GM12878 (cell line): ENCODE results near the gene SLC24A3. TPM values are rescaled to one million over a fixed set of nuclear protein-coding genes. Genes with fewer than 3 reads are reported as not detected.

Experiments
- ATAC-seq: fragments of 200-7000 bp; cut with Tn5 transposase; 3 replicates; pipeline ENCODE4 v1.9.1; 2020; ENCODE audit warnings: mild to moderate bottlenecking, moderate library complexity
- BruUV-seq: library from RNA; stranded (reverse); fragments of 400-500 nt; replicated peaks from 2 replicates; lab custom pipeline; 2021; lab: Mats Ljungman, UMichigan
- CTCF ChIA-PET: fragments of 300-600 bp; sonication (Branson Sonifier 250); formaldehyde crosslinking; extraction: SDS; loops from one replicate; lab custom pipeline; 2021; ENCODE audit warnings: inconsistent platforms; lab: Yijun Ruan, JAX
- POLR2A ChIA-PET: fragments of 350-600 bp; formaldehyde crosslinking; extraction: SDS; loops from one replicate; lab custom pipeline; 2021; ENCODE audit warnings: inconsistent platforms; lab: Charles Lee
- RAD21 ChIA-PET: fragments of 300-600 bp; sonication (Branson Sonifier 250); formaldehyde crosslinking; loops from one replicate; lab custom pipeline; 2023; ENCODE audit warnings: antibody characterized with exemption; ENCODE audit not compliant: unreplicated experiment; lab: Charles Lee
- SMC1A ChIA-PET: fragments of 300-600 bp; sonication (Branson Sonifier 250); formaldehyde crosslinking; loops from one replicate; lab custom pipeline; 2023; ENCODE audit not compliant: unreplicated experiment, uncharacterized antibody; lab: Charles Lee
- DNase-seq: peaks from one replicate; pipeline ENCODE4 v3.0.0-alpha.2; 2011; ENCODE audit warnings: low read depth, low spot score
- FAIRE-seq: peaks from 3 replicates; lab custom pipeline; 2011; peaks lifted over from hg19 to GRCh38; lab: Jason Lieb, UNC
- H2AFZ ChIP-seq: 2 replicates; pipeline ENCODE4 v1.6.0; 2011; ENCODE audit warnings: low read depth, low read length, control low read depth; ENCODE audit not compliant: control insufficient read depth
- H3K27ac ChIP-seq: 2 replicates; pipeline ENCODE4 v1.5.1; 2011; ENCODE audit warnings: control low read depth; ENCODE audit not compliant: control insufficient read depth, insufficient read depth
- H3K27me3 ChIP-seq, 2 experiments: replicated peaks in 1 of 2; 2 replicates each; pipeline versions ENCODE4 v1.6.0 to v1.6.1; 2011; ENCODE audit warnings: low read length in 1 of 2; ENCODE audit not compliant: control insufficient read depth in 2 of 2, insufficient read depth in 2 of 2
- H3K36me3 ChIP-seq, 2 experiments: 2 replicates each; pipeline ENCODE4 v1.5.1; 2011; ENCODE audit warnings: low read length in 1 of 2; ENCODE audit not compliant: control insufficient read depth in 2 of 2, insufficient read depth in 2 of 2
- H3K4me1 ChIP-seq: 2 replicates; pipeline ENCODE4 v1.6.1; 2011; ENCODE audit warnings: mild to moderate bottlenecking, low read length, moderate library complexity, mixed read lengths; ENCODE audit not compliant: control insufficient read depth, insufficient read depth
- H3K4me2 ChIP-seq: 2 replicates; pipeline ENCODE4 v1.6.0; 2011; ENCODE audit warnings: control low read depth; ENCODE audit not compliant: control insufficient read depth, insufficient read depth
- H3K4me3 ChIP-seq: fragments of 200-600 bp; sonication (generic); 2 replicates; pipeline ENCODE4 v1.5.1; 2016
- H3K79me2 ChIP-seq: 2 replicates; pipeline ENCODE4 v1.6.0; 2011; ENCODE audit warnings: low read length; ENCODE audit not compliant: control insufficient read depth, insufficient read depth
- H3K9ac ChIP-seq: 2 replicates; pipeline ENCODE4 v1.8.0; 2011; ENCODE audit warnings: low read length, control low read depth, mixed read lengths; ENCODE audit not compliant: control insufficient read depth, insufficient read depth
- H3K9me3 ChIP-seq: replicated peaks from 3 replicates; pipeline ENCODE4 v1.5.1; 2011; ENCODE audit warnings: mild to moderate bottlenecking, low read length; ENCODE audit not compliant: control insufficient read depth, insufficient read depth
- H4K20me1 ChIP-seq: 2 replicates; pipeline ENCODE4 v1.6.0; 2011; ENCODE audit not compliant: control insufficient read depth, insufficient read depth
- BMI1 ChIP-seq: fragments of 450-650 bp; IDR thresholded peaks from 2 replicates; pipeline ENCODE4 v1.6.1; 2016; ENCODE audit warnings: mild to moderate bottlenecking, moderate library complexity, borderline replicate concordance
- BRCA1 ChIP-seq: IDR thresholded peaks from 2 replicates; pipeline ENCODE4 v1.6.1; 2011; ENCODE audit warnings: low read depth, low read length, improper control_type of control experiment
- HCFC1 ChIP-seq: fragments of 150-350 bp; IDR thresholded peaks from 2 replicates; pipeline ENCODE4 v1.6.1; 2014; ENCODE audit warnings: low read length
- KAT2A ChIP-seq: conservative IDR thresholded peaks from 2 replicates; pipeline ENCODE4 v1.6.1; 2011; ENCODE audit warnings: low read depth, low read length; ENCODE audit not compliant: control insufficient read depth
- MYC ChIP-seq: IDR thresholded peaks from 2 replicates; pipeline ENCODE4 v1.6.1; 2011; ENCODE audit warnings: mild to moderate bottlenecking, low read length, moderate library complexity, inconsistent platforms; ENCODE audit not compliant: insufficient read depth, insufficient replicate concordance, insufficient read length, severe bottlenecking
- REST ChIP-seq: IDR thresholded peaks from 2 replicates; pipeline ENCODE4 v1.6.1; 2012; ENCODE audit warnings: mild to moderate bottlenecking, low read depth, low read length
- SUZ12 ChIP-seq: fragments of 200-600 bp; sonication (generic); IDR thresholded peaks from one replicate; pipeline ENCODE4 v1.6.1; 2018; ENCODE audit warnings: antibody characterized with exemption, mild to moderate bottlenecking; ENCODE audit not compliant: unreplicated experiment
- TCF7 ChIP-seq: IDR thresholded peaks from 2 replicates; pipeline ENCODE4 v1.6.1; 2014; ENCODE audit warnings: antibody characterized with exemption, borderline replicate concordance
- WGBS: methylation state at CpG from one replicate; pipeline ENCODE4 v1.1.6; 2016; ENCODE audit warnings: low lambda C conversion rate; ENCODE audit not compliant: insufficient replicate concordance, insufficient coverage; ENCODE audit errors: missing lambda C conversion rate; 5-methylcytosine and 5-hydroxymethylcytosine counted together
- in situ Hi-C: fragments of 300-500 bp; cut with MboI; formaldehyde crosslinking; loops from 9 replicates; pipeline ENCODE4 v1.14.3; 2018; ENCODE audit warnings: mixed read lengths
- intact Hi-C: fragments of 100-400 bp; cut with micrococcal nuclease; formaldehyde crosslinking; loops from one replicate; pipeline ENCODE4 v1.14.2; 2022; ENCODE audit not compliant: unreplicated experiment
- polyA plus RNA-seq, 11 experiments: library from polyadenylated mRNA; depleted of rRNA in 4 of 11; unstranded in 6 of 11; stranded (reverse) in 5 of 11; fragments of >200 nt; fragmentation: Nextera tagmentation in 4 of 11; fragmentation: Illumina TruSeq in 1 of 11; extraction: Ambion mirVana in 4 of 11; extraction: Trizol in 1 of 11; gene quantifications; 1 replicate in 1 of 11; 2 replicates in 10 of 11; pipeline versions ENCODE4 v1.2.1 to v1.2.3, GENCODE V29; 2011 to 2016; ENCODE audit warnings: inconsistent platforms in 2 of 11, missing spikeins in 2 of 11, low read depth in 1 of 11
- total RNA-seq, 4 experiments: library from RNA; depleted of rRNA in 3 of 4; stranded (reverse); fragments of >200 nt in 3 of 4; fragmentation: Illumina TruSeq in 1 of 4; extraction: Trizol in 1 of 4; gene quantifications; 2 replicates each; pipeline versions ENCODE4 v1.2.1 to v1.2.3, GENCODE V29; 2013 to 2021
- TF ChIP-seq, protein P1 (sequence below): fragments of 450-650 bp; IDR thresholded peaks from 2 replicates; pipeline ENCODE4 v1.6.1; 2017; ENCODE audit warnings: mild to moderate bottlenecking

Gene SLC24A3
- total and polyA plus RNA-seq, 10 of the 15 experiments (the other 5 are each of a cell fraction or from before 2014, with no cell fraction given): 0.04 TPM; not detected in 9

DNA sequence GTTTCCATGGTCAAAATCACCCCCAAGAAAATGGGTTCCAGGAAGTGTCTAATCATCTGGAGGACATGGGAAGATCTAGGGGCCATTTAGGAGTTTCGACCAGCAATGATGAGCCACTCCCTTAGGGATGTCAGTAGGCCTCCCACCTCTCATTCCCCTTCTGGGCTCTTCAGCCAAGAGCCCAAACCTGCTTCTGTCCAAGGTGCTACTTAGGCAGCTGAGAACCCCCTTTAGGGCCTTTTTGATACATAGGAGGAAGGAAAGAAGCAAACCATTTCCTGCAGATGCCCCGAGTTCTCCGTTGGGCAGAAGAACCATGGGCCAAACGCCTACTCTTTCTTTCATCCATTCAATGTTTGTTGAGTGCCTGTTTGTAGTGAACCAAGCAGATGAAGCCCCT lies 404.2 kb downstream of the SLC24A3 start:
- Histone ChIP-seq H3K79me2 (no peaks in the 10 kb centered on the region), H3K9ac (no peak overlapping the region), H2AFZ (no peak overlapping the region), H3K4me2 (no peak overlapping the region), H3K4me1 (no peaks in the 10 kb centered on the region), H3K27ac (no peak overlapping the region), H3K36me3 (no peaks in the 10 kb centered on the region), H3K9me3 (no peaks in the 10 kb centered on the region), H3K4me3 (no peak overlapping the region), H3K27me3 (no peaks in the 10 kb centered on the region; a peak in 1 of 4 replicates), H4K20me1 (no peaks in the 10 kb centered on the region)
- DNase-seq (no peak), FAIRE-seq (no peak), ATAC-seq (no peak)
- SMC1A ChIA-PET: no interaction called here
- WGBS: 10% methylated on average over 4 of the region's 4 CpGs
- in situ Hi-C loops: no loop called here
- POLR2A ChIA-PET: no interaction called here
- TF ChIP-seq REST: peak; percentile 54; the same call in 1 of the 2 replicates
- TF ChIP-seq SUZ12: no peak
- RAD21 ChIA-PET: no interaction called here
- intact Hi-C loops: no loop called here
- CTCF ChIA-PET: interaction anchor here (1.2 kb wide), 1 partner anchor 46 kb away, joined by 3 read pairs; no protein-coding TSS in a partner anchor
- BruUV-seq: no TSS peak

DNA sequence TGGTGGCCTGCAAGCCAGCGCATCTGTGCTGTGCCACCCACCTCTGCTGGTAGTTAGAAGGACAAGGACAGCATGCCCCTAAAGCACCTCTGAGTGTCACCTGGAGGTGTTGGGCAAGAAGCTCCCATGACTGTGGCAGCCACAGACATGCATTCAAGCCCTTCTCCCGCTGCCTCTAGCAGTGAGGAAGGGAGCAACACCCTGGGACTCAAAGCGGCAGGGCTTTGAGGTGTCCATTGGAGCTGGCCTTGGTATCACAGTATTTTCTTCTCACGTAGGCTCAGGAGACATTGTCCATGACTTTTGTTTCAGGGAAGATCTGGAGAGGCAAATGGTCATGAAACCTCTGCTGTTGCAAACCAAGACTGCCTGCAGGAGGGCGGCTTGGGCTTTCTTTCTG lies 404.8 kb downstream of the SLC24A3 start:
- no peaks in the 10 kb centered on the region for H3K4me1 ChIP-seq
- no peak overlapping the region for H2AFZ ChIP-seq
- WGBS: 54% methylated on average over 5 of the region's 5 CpGs
- H3K9ac ChIP-seq: no peak overlapping the region
- H3K27me3 ChIP-seq: no peaks in the 10 kb centered on the region; a peak in 1 of 4 replicates
- no peak overlapping the region for H3K4me3 ChIP-seq
- FAIRE-seq (no peak), ATAC-seq (no peak), DNase-seq (no peak)
- ChIA-PET POLR2A (no interaction called here), CTCF (interaction anchor here (1.2 kb wide), 1 partner anchor 45 kb away, joined by 3 read pairs; no protein-coding TSS in a partner anchor), RAD21 (no interaction called here), SMC1A (no interaction called here)
- no peaks in the 10 kb centered on the region for H3K79me2 ChIP-seq
- BruUV-seq: no TSS peak
- H3K27ac ChIP-seq: no peak overlapping the region
- H4K20me1 ChIP-seq: no peaks in the 10 kb centered on the region
- no peak overlapping the region for H3K4me2 ChIP-seq
- H3K36me3 ChIP-seq: no peaks in the 10 kb centered on the region
- intact Hi-C loops (no loop called here), in situ Hi-C loops (no loop called here)
- no peaks in the 10 kb centered on the region for H3K9me3 ChIP-seq
- no peak for TF ChIP-seq HCFC1
- TF ChIP-seq, protein P1, sequence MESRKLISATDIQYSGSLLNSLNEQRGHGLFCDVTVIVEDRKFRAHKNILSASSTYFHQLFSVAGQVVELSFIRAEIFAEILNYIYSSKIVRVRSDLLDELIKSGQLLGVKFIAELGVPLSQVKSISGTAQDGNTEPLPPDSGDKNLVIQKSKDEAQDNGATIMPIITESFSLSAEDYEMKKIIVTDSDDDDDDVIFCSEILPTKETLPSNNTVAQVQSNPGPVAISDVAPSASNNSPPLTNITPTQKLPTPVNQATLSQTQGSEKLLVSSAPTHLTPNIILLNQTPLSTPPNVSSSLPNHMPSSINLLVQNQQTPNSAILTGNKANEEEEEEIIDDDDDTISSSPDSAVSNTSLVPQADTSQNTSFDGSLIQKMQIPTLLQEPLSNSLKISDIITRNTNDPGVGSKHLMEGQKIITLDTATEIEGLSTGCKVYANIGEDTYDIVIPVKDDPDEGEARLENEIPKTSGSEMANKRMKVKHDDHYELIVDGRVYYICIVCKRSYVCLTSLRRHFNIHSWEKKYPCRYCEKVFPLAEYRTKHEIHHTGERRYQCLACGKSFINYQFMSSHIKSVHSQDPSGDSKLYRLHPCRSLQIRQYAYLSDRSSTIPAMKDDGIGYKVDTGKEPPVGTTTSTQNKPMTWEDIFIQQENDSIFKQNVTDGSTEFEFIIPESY: no peak
- no peak for TF ChIP-seq MYC
- TF ChIP-seq BRCA1: no peak
- no peak for TF ChIP-seq TCF7
- no peak for TF ChIP-seq KAT2A
- no peak for TF ChIP-seq BMI1
